Adrenal gland (tissue), 5 donors: ENCODE results near the gene RPL23.

Experiments
- POLR2A ChIP-seq, 2 donors: fragments of 450-650 bp; IDR thresholded peaks; one replicate each; pipeline ENCODE4 v1.6.1; 2017; ENCODE audit warnings: antibody characterized with exemption in 2 of 2, mild to moderate bottlenecking in 2 of 2, moderate library complexity in 1 of 2
- TF ChIP-seq, protein P1 (sequence below), 6 experiments: fragments of 450-650 bp in 4 of 6; fragments of 200-600 bp in 2 of 6; sonication (generic) in 1 of 6; IDR thresholded peaks; 1 replicate in 5 of 6; 2 replicates in 1 of 6; pipeline versions ENCODE4 v1.5.1 to v1.8.0; 2016 to 2021; ENCODE audit warnings: antibody characterized with exemption in 6 of 6, mild to moderate bottlenecking in 2 of 6, moderate library complexity in 1 of 6
- donor health status: DM: no; HTN: no; CAD: no.

DNA sequence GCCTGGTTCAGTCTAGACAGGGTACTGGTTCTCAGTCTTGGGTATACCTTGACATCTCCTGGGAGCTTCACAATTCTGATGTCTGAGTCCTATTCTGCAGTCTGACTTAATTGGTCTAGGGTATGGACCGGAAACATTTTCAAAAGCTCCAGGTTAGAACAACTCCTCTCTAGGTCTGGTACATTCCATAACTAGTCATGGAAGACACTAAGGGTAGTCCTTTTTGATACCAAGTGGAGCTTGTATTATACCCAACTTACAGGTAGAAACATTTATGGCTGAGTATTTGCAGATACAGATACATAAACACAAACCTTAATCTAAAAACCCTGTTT lies 5.0 kb downstream of the RPL23 start:
- no peak for TF ChIP-seq POLR2A (IDR thresholded peaks at IDR 0.05)
- TF ChIP-seq, protein P1, sequence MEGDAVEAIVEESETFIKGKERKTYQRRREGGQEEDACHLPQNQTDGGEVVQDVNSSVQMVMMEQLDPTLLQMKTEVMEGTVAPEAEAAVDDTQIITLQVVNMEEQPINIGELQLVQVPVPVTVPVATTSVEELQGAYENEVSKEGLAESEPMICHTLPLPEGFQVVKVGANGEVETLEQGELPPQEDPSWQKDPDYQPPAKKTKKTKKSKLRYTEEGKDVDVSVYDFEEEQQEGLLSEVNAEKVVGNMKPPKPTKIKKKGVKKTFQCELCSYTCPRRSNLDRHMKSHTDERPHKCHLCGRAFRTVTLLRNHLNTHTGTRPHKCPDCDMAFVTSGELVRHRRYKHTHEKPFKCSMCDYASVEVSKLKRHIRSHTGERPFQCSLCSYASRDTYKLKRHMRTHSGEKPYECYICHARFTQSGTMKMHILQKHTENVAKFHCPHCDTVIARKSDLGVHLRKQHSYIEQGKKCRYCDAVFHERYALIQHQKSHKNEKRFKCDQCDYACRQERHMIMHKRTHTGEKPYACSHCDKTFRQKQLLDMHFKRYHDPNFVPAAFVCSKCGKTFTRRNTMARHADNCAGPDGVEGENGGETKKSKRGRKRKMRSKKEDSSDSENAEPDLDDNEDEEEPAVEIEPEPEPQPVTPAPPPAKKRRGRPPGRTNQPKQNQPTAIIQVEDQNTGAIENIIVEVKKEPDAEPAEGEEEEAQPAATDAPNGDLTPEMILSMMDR (IDR thresholded peaks at IDR 0.05), result no peak
